Endodermal cell (in vitro differentiated cells): ENCODE results near the gene ASAP3. TPM values are rescaled to one million over a fixed set of nuclear protein-coding genes. Genes with fewer than 3 reads are reported as not detected.

Experiments used
- DNase-seq: peaks from one replicate; pipeline ENCODE4 v3.0.0-alpha.2; 2017
- H3K27ac ChIP-seq: 2 replicates; pipeline ENCODE4 v1.5.1; 2013; ENCODE audit warnings: mild to moderate bottlenecking, low read depth, low read length, moderate library complexity
- H3K27me3 ChIP-seq: 2 replicates; pipeline ENCODE4 v1.6.1; 2013; ENCODE audit warnings: mild to moderate bottlenecking, low read length, moderate library complexity; ENCODE audit not compliant: insufficient read depth, control insufficient read depth, poor library complexity, severe bottlenecking
- H3K36me3 ChIP-seq: 2 replicates; pipeline ENCODE4 v1.7.0; 2013; ENCODE audit warnings: mild to moderate bottlenecking, low read length, moderate library complexity; ENCODE audit not compliant: control insufficient read depth, insufficient read depth
- H3K4me1 ChIP-seq: one replicate; pipeline ENCODE4 v1.7.0; 2013; ENCODE audit warnings: low read length; ENCODE audit not compliant: control insufficient read depth, insufficient read depth
- H3K4me3 ChIP-seq: 2 replicates; pipeline ENCODE4 v1.5.1; 2013; ENCODE audit warnings: mild to moderate bottlenecking, low read length, moderate library complexity
- H3K9ac ChIP-seq: 2 replicates; pipeline ENCODE4 v1.6.1; 2013; ENCODE audit warnings: mild to moderate bottlenecking, low read length, moderate library complexity; ENCODE audit not compliant: poor library complexity, severe bottlenecking; ENCODE audit errors: extremely low read depth
- H3K9me3 ChIP-seq: 2 replicates; pipeline ENCODE4 v1.6.1; 2013; ENCODE audit warnings: mild to moderate bottlenecking, low read length, moderate library complexity; ENCODE audit not compliant: control insufficient read depth
- H3K27ac Mint-ChIP-seq: 2 replicates; pipeline ENCODE4 v1.8.0; 2020; ENCODE audit warnings: mixed read lengths
- H3K27me3 Mint-ChIP-seq: 2 replicates; pipeline ENCODE4 v1.8.0; 2021; ENCODE audit warnings: mild to moderate bottlenecking, mixed read lengths; ENCODE audit not compliant: insufficient read depth
- H3K36me3 Mint-ChIP-seq: 2 replicates; pipeline ENCODE4 v1.8.0; 2020; ENCODE audit warnings: low read depth, mixed read lengths
- H3K4me1 Mint-ChIP-seq: 2 replicates; pipeline ENCODE4 v1.8.0; 2020; ENCODE audit warnings: mixed read lengths
- H3K4me3 Mint-ChIP-seq: 2 replicates; pipeline ENCODE4 v1.8.0; 2020; ENCODE audit warnings: mild to moderate bottlenecking, moderate library complexity, mixed read lengths
- H3K9me3 Mint-ChIP-seq: 2 replicates; pipeline ENCODE4 v1.8.0; 2020; ENCODE audit warnings: mild to moderate bottlenecking, mixed read lengths
- CTCF ChIP-seq: fragments of 200-600 bp; sonication (generic); conservative IDR thresholded peaks from 2 replicates; pipeline ENCODE4 v1.5.0; 2021; ENCODE audit warnings: antibody characterized with exemption, mild to moderate bottlenecking
- WGBS, 2 experiments: methylation state at CpG; one replicate each; pipeline versions ENCODE4 v1.1.5 to v1.1.7; 2013; ENCODE audit warnings: missing lambda C conversion rate in 2 of 2, mixed read lengths in 1 of 2; ENCODE audit not compliant: insufficient coverage in 1 of 2, insufficient read length in 1 of 2; 5-methylcytosine and 5-hydroxymethylcytosine counted together
- total RNA-seq, 2 donors: library from RNA; stranded (reverse); fragmentation: NEBNext Ultra II Directional in 1 of 2; extraction: Animal tissue kit (Norgen Biotek cat#: 25700) in 1 of 2; gene quantifications; 2 replicates in 1 of 2; 3 replicates in 1 of 2; pipeline ENCODE4 v1.2.1, GENCODE V29; 2021

Gene ASAP3
- total RNA-seq, 2 donors from 2014 or later: 78.7 to 91.0 TPM

GRCh38 chr1:23470282-23471070 is 13.5 kb downstream of the ASAP3 start:
- Histone ChIP-seq H3K4me3 (no peak overlapping the region), H3K9me3 (no peaks in the 10 kb centered on the region), H3K36me3 (no peaks in the 10 kb centered on the region), H3K27ac (no peak overlapping the region), H3K27me3 (no peaks in the 10 kb centered on the region), H3K9ac (no peak overlapping the region), H3K4me1 (no peaks in the 10 kb centered on the region)
- TF ChIP-seq CTCF: no peak
- Mint-ChIP-seq H3K4me1 (peaks cover 18% of the 10 kb centered on the region), H3K27me3 (no peaks in the 10 kb centered on the region), H3K36me3 (peaks cover 3% of the 10 kb centered on the region), H3K27ac (no peak overlapping the region), H3K4me3 (no peak overlapping the region), H3K9me3 (no peaks in the 10 kb centered on the region)
- 93% methylated on average over 8 to 12 of the region's 12 CpGs for WGBS, 2 experiments
- no peak for DNase-seq

GRCh38 chr1:23469372-23469982 is 14.5 kb downstream of the ASAP3 start:
- 63 to 71% methylated on average over 4 to 5 of the region's 5 CpGs for WGBS, 2 experiments
- Mint-ChIP-seq H3K9me3 (no peaks in the 10 kb centered on the region), H3K27me3 (no peaks in the 10 kb centered on the region), H3K4me3 (no peak overlapping the region), H3K36me3 (peaks cover 6% of the 10 kb centered on the region), H3K4me1 (peaks cover 18% of the 10 kb centered on the region), H3K27ac (no peak overlapping the region)
- TF ChIP-seq CTCF: no peak
- no peak for DNase-seq
- H3K9me3 ChIP-seq: no peaks in the 10 kb centered on the region
- no peak overlapping the region for H3K4me3 ChIP-seq
- no peaks in the 10 kb centered on the region for H3K4me1 ChIP-seq
- H3K27me3 ChIP-seq: no peaks in the 10 kb centered on the region
- peaks cover 3% of the 10 kb centered on the region for H3K36me3 ChIP-seq
- H3K9ac ChIP-seq: no peak overlapping the region
- H3K27ac ChIP-seq: no peak overlapping the region

GRCh38 chr1:23466423-23466989 is 17.5 kb downstream of the ASAP3 start:
- no peak overlapping the region for H3K27ac Mint-ChIP-seq
- H3K36me3 Mint-ChIP-seq: peaks cover 13% of the 10 kb centered on the region
- H3K4me1 ChIP-seq: no peaks in the 10 kb centered on the region
- peaks cover 3% of the 10 kb centered on the region for H3K9me3 ChIP-seq
- no peak overlapping the region for H3K4me3 ChIP-seq
- H3K9ac ChIP-seq: no peak overlapping the region
- peaks cover 7% of the 10 kb centered on the region for H3K36me3 ChIP-seq
- H3K27me3 Mint-ChIP-seq: no peaks in the 10 kb centered on the region
- H3K27ac ChIP-seq: no peak overlapping the region
- no peak for DNase-seq
- H3K4me1 Mint-ChIP-seq: peaks cover 6% of the 10 kb centered on the region
- no peaks in the 10 kb centered on the region for H3K27me3 ChIP-seq
- TF ChIP-seq CTCF: no peak
- no peaks in the 10 kb centered on the region for H3K9me3 Mint-ChIP-seq
- 87 to 97% methylated on average over 2 to 3 of the region's 3 CpGs for WGBS, 2 experiments
- H3K4me3 Mint-ChIP-seq: no peak overlapping the region
